HUDEP-2 (cell line): Measurements from ENCODE around the gene ZFP57.
A peak's percentile ranks its signal among the peaks of the same experiment; 100 is the strongest.
"Not testable (repeated sequence)": the region's sequence is repeated elsewhere in the genome, so short reads cannot be mapped to it uniquely, and the experiment has no call there.

ENCODE experiments used
- DNase-seq, 76 experiments: peaks; one replicate each; lab custom pipeline; 2025; ENCODE audit not compliant: unreplicated experiment in 76 of 76; lab: John Stamatoyannopoulos, UW

The ZFP57 gene

DNA sequence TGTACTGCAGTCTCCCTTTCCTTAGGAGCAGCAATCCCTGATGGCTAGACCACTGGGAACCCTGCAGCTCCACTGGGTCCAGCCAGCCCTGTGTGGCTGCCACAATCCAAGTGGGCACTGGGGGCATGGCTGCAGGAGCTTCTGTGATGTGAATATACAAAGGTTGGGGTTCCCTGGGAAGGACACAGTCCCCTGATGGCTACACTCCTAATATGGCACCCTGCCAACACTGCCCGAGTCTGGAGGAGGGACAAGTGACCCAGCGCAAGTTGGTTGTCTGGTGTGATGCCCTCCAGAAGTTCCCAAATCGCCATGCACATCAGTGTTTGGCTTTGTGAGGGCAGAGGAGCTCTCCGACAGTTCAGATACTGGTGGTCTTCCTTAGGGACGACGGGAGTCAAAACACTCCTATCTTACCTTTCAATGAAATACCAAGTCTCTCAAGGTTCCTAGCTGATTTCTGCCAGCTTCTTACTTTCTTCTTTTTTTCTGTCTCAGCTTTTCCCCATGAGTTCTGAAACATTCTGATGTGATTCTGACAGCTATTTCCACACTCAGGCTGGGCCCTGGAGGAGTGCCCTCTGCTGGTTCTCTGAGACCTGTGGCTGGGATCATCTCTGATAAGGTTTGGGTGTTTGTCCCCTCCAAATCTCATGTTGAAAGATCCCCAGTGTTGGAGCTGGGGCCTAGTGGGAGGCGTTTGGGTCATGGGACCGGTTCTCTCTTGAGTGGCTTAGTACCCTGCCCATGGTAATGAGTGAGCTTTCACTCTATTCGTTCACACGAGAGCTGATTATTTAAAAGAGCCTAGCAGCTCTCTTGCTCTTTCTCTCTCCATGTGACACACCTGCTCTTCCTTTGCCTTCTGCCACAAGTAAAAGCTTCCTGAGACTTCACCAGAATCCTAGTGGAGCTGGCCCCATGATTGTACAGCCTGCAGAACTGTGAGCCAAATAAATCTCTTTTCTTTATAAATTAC lies 15.5 kb upstream of the ZFP57 start:
- DNase-seq = peak in 22 of 76 experiments; percentile 7 to 50 (median 18)

DNA sequence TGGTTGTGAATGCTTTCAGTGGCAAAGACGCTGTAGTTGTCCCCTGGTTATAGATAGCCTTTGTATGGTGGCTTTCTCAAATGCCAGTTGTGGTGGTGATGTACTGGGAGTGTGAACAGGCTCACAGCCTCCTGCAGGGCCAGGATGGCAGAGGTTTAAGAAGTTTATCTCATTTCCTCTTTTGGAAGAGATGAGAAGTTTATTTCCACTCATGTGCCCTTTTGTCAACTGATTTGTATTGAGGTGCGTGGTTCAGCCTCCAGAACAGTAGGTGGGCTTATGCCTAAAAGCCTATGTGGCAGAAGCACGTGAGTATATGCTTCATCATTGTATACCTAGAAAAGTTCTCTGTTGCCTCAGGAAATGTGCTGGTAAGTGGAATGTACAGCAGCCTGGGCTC lies 13.7 kb upstream of the ZFP57 start:
- no peak for DNase-seq

GRCh38 chr6:29685718-29686326 lies 4.9 kb upstream of the ZFP57 start:
- DNase-seq = no peak

GRCh38 chr6:29681811-29682210 lies 859 bp upstream of the ZFP57 start:
- no peak for DNase-seq

DNA sequence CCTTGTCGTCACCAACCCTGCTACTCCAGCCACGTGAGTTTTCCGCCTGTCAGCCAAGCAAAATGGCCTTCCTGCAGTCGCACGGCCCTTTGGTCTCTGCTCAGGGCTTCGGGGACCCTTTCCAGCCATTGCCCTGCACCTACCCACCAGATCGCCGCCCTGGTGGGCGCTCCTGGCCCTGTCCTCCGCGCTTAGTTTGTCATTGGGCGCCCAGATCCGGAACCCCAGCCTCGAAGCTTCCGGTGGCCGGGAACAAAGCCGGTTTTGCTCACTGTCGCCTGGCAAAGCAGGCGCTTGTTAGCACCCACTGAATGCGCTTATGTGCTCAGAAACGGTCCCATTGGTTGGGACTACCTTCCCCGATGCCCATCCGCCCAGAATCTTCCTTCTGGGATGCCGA lies 536 bp downstream of the ZFP57 start:
- no peak for DNase-seq

DNA sequence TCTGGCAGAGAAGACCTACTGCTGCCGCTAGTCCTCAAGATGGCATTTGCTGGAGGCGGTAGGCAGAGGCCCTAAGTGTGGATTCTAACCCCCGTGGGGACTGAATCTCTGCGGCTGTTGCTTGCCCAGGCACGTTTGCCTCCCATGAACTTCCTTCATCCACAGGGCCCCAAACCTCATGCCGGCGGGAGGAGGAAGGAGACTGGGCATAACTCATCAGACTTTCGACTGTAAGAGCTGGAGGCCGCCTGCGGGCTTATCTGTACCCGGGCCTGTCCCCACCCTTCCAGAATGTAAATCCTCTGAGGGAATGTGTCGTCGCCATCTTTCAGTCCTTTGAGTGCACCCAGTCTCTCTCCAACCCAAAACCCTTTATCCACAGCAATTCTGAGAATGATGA lies 990 bp downstream of the ZFP57 start:
- DNase-seq = no peak

GRCh38 chr6:29678114-29678513 lies 2.8 kb downstream of the ZFP57 start:
- DNase-seq = no peak

GRCh38 chr6:29676981-29677601 lies 3.9 kb downstream of the ZFP57 start:
- no peak for DNase-seq

- no peak for DNase-seq
Measured at GRCh38 chr6:29675561-29675960, 5.4 kb downstream of the ZFP57 start.

DNA sequence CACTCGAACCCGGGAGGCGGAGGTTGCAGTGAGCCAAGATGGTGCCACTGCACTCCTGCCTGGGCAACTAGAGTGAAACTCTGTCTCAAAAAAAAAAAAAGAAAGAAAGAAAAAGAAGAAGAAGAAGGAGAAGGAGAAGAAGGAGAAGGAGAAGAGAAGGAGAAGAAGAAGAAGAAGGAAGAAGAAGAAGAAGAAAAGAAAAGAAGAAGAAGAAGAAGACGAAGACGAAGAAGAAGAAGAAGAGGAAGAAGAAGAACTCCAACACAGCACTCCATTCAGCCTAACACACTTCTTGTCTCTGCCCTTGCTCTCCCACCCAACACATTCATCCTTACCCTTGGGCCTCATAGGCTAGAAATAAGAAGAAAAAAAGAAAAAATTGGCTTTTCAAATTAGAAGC lies 6.9 kb downstream of the ZFP57 start:
- DNase-seq = no peak

- no peak for DNase-seq
Measured at GRCh38 chr6:29673161-29673560, 7.8 kb downstream of the ZFP57 start.

DNA sequence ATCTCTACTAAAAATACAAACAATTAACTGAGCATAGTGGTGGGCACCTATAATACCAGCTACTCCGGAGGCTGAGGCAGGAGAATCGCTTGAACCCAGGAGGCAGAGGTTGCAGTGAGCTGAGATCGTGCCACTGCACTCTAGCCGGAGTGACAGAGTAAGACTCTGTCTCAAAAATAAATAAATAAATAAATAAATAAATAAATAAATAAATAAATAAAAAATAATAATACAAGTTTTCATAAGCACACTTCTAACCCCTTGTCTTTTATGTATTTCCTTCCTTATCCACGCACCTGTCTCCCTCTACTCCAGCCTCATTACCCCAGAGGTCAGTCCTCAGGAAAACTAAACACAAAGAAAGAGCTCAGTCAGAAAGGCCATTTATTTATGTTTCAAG lies 8.8 kb downstream of the ZFP57 start:
- not testable (repeated sequence) for DNase-seq

- no peak for DNase-seq
Measured at GRCh38 chr6:29671026-29671425, 9.9 kb downstream of the ZFP57 start.

DNA sequence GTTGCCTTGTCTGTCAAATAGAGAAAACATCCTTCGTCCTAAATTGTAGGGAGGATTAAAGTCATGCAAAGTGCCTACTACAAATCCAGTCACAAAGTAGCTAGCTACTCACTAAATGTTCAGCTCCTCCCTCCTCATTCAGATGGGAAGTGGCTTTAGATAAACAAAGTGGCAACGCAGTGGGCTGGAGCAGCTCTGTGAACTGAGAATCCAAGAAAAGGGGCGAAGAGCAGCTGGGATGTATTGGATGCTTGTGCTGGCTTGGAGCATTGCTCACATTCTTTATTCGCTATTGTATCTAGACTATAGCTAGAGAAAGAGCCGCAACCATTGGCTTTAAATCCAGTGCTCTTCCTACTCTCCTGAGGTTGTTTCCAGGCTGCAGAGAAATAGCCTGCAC lies 13.8 kb downstream of the ZFP57 start:
- no peak for DNase-seq

DNA sequence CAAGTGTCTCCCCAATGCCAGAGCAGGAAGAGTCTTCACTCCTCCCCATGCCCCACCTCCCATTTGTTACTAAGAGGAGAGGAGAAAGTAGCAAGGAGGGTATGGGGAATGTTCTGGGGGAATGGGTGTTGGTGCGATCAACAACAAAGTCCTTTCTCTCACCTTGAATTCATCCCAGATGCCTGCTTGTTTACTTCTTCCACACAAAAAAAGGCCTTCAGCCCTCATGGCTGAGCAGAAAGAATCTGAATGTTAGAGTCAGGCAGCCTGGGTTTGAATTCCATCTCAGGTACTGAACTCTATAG lies 14.2 kb downstream of the ZFP57 start:
- no peak for DNase-seq

DNA sequence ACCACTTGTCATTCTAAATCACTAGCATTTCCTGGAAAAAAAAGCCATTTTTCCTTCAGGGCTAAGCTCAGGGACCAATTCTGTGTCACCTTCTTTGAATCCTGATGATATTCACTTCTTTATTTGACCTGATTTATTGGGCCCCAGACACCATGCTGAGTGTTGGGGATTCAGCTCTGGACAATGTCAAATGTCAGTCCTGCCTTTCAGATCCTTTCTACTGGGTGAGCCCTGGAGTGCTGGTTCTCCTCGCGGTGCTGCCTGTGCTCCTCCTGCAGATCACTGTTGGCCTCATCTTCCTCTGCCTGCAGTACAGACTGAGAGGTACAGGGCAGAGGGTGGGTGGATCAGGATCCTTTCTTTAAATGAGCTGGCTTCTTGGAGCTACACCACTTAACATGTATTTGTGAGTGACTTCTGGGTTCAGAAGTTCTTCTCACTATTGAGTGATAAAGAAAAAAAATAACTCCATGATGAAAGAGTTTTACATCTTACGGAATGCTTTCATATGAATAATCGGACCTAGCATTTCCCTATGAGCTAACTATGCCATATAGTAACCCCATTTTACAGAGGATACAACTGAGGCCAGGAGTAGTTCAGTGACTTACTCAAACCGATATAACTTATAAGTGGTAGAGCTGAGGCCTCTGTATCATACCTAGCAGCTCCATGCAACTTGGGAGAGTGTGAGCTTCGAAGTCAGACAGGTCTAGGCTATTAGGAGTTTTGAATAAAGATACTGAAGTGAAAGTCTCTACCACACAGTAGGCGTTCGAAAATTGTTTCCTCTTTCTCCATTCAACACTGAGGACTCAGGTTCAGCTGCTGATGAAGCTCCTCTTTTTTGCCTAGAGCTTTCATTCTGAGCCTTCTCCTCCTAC lies 14.8 kb downstream of the ZFP57 start:
- no peak for DNase-seq

DNA sequence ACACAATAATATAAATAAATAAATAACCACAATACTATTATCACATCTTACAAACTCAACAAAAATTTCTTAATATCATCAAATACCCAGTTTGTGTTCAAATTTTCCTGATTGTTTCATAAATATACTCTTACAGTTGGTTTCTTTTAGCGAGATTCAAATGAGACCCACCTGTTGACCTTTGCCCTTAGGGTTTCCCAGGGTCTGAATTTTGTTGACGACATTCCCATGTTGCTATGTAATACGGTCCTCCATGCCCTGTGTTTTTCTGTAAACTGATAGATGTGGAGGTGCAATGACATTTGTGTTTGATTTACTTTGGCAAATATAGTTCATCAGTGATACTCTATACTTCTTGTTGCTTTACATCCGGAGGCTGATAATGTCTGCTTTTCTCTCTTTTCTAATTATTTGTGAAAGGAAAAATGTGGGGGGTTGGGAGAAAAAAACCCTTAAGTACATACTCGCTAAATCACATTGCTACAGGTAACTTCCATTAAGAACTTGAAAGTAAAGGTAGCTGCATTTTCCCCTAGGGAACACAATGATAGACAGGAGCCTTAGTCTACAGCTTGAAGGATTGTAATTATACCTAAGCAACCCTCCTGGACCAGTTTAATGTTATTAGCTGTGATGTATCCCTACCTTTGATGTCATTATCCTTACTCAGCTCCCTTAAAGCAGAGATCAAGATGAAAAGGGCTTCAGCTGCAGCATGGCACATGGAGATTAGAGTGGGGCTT lies 17.5 kb downstream of the ZFP57 start:
- no peak for DNase-seq

- not testable (repeated sequence) for DNase-seq
Measured at GRCh38 chr6:29661502-29662141, 19.3 kb downstream of the ZFP57 start.

- no peak for DNase-seq
Measured at GRCh38 chr6:29661071-29661470, 19.9 kb downstream of the ZFP57 start.

GRCh38 chr6:29656798-29657197 lies 24.2 kb downstream of the ZFP57 start, which contains the start of gene MOG:
MOG (plus strand) TSS chr6:29657092; CDS start chr6:29657210, 118 bp downstream.
- no peak for DNase-seq
